GM18502 (cell line): ENCODE measurements around the gene OSBPL9.
"Not testable (repeated sequence)": the region's sequence is repeated elsewhere in the genome, so short reads cannot be mapped to it uniquely, and the experiment has no call there.

ENCODE experiments used
- ATAC-seq: cut with Tn5 transposase; IDR thresholded peaks from one replicate; pipeline ENCODE4 v1.9.1; 2021; ENCODE audit warnings: mild to moderate bottlenecking; ENCODE audit not compliant: unreplicated experiment, poor library complexity

OSBPL9 gene

GRCh38 chr1:51732701-51733425 lies 116.0 kb downstream of the OSBPL9 start:
- no peak for ATAC-seq

- not testable (repeated sequence) for ATAC-seq
Observed at GRCh38 chr1:51733426-51733774, 116.5 kb downstream of the OSBPL9 start.

GRCh38 chr1:51733793-51734522 lies 117.1 kb downstream of the OSBPL9 start:
- no peak for ATAC-seq

GRCh38 chr1:51734896-51735745 lies 118.2 kb downstream of the OSBPL9 start:
- ATAC-seq: no peak

GRCh38 chr1:51735746-51736254 lies 118.9 kb downstream of the OSBPL9 start:
- ATAC-seq: no peak

GRCh38 chr1:51736702-51737101 lies 119.8 kb downstream of the OSBPL9 start:
- no peak for ATAC-seq

- no peak for ATAC-seq
Observed at GRCh38 chr1:51738681-51739080, 121.8 kb downstream of the OSBPL9 start.

- ATAC-seq: no peak
Observed at GRCh38 chr1:51740652-51741051, 123.8 kb downstream of the OSBPL9 start.

- no peak for ATAC-seq
Observed at GRCh38 chr1:51741121-51741681, 124.3 kb downstream of the OSBPL9 start.

- no peak for ATAC-seq
Observed at GRCh38 chr1:51744506-51745303, 127.8 kb downstream of the OSBPL9 start.

GRCh38 chr1:51745304-51745570 lies 128.3 kb downstream of the OSBPL9 start:
- ATAC-seq: no peak

- ATAC-seq: no peak
Observed at GRCh38 chr1:51749151-51749550, 132.3 kb downstream of the OSBPL9 start.

GRCh38 chr1:51750218-51750617 lies 133.3 kb downstream of the OSBPL9 start:
- no peak for ATAC-seq

- ATAC-seq: no peak
Observed at GRCh38 chr1:51750729-51751128, 133.8 kb downstream of the OSBPL9 start.

GRCh38 chr1:51752073-51752948 lies 135.4 kb downstream of the OSBPL9 start:
- no peak for ATAC-seq

- ATAC-seq: no peak
Observed at GRCh38 chr1:51753969-51754368, 137.1 kb downstream of the OSBPL9 start.

GRCh38 chr1:51754666-51755065 lies 137.8 kb downstream of the OSBPL9 start:
- no peak for ATAC-seq

GRCh38 chr1:51755437-51755836 lies 138.5 kb downstream of the OSBPL9 start:
- ATAC-seq: no peak

GRCh38 chr1:51756290-51756689 lies 139.4 kb downstream of the OSBPL9 start:
- no peak for ATAC-seq
